ENCODE results near the gene ATXN3L. TPM values are rescaled to one million over a fixed set of nuclear protein-coding genes. Genes with fewer than 3 reads are reported as not detected.

ATXN3L gene
- total and polyA plus RNA-seq, 7 experiments from 2014 or later: not detected

GRCh38 chrX:13277539-13277938, 42.3 kb downstream of the ATXN3L start:
- Histone ChIP-seq H3K27ac (ENCODE audit: low read depth, low read length) (no peak overlapping the region), H3K36me3 (ENCODE audit: control insufficient read depth in 2 of 3, insufficient read depth in 3 of 3, low read length in 3 of 3) (no peaks in the 10 kb centered on the region), H3K9me3 (ENCODE audit: control insufficient read depth in 2 of 3, low read length in 3 of 3) (no peaks in the 10 kb centered on the region), H3K27me3 (ENCODE audit: control insufficient read depth in 2 of 2, insufficient read depth in 2 of 2, low read length in 2 of 2) (no peaks in the 10 kb centered on the region), H3K4me3 (ENCODE audit: low read length) (no peak overlapping the region), H3K4me1 (ENCODE audit: control insufficient read depth in 2 of 2, insufficient read depth in 2 of 2, low read length in 2 of 2) (no peaks in the 10 kb centered on the region)
- intact Hi-C loops (cut with micrococcal nuclease): no loop called here
- H3K27ac Mint-ChIP-seq: no peak overlapping the region
- no peaks in the 10 kb centered on the region for H3K27me3 Mint-ChIP-seq
- DNase-seq: no peak
- ATAC-seq: no peak
- H3K9me3 Mint-ChIP-seq: peaks cover 0 to 8% (median 0%) of the 10 kb centered on the region in 11 donors
- CTCF ChIA-PET: no interaction called here
- peaks cover 0 to 4% (median 0%) of the 10 kb centered on the region in 7 donors for H3K4me1 Mint-ChIP-seq
- POLR2A ChIA-PET: no interaction called here
- peaks cover 0 to 6% (median 0%) of the 10 kb centered on the region in 5 donors for H3K36me3 Mint-ChIP-seq
- H3K4me3 Mint-ChIP-seq: no peak overlapping the region

DNA sequence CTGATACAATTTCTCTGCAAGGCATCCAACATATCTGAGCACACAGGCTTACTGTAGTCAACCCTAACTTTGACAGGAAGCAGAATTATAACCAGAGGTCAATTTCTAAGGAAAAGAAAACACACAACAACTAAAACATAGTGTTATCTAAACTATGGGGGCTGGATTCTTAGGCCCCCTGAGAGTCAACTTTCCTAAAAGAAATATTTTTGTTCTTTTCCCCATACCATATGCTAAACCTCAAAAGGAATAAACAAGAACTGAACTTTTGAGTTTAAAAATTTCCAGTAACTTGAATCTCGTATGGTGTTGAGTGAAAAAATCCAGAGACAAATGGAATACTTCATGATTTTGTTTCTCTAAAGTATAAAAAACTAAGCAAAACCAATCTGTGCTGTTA, 42.9 kb downstream of the ATXN3L start:
- Mint-ChIP-seq H3K4me1 (peaks cover 0 to 4% (median 0%) of the 10 kb centered on the region in 7 donors), H3K27ac (no peak overlapping the region), H3K27me3 (no peaks in the 10 kb centered on the region), H3K4me3 (no peak overlapping the region), H3K36me3 (peaks cover 0 to 3% (median 0%) of the 10 kb centered on the region in 5 donors), H3K9me3 (peaks cover 0 to 4% (median 0%) of the 10 kb centered on the region in 11 donors)
- Histone ChIP-seq H3K4me3 (ENCODE audit: low read length) (no peak overlapping the region), H3K4me1 (ENCODE audit: control insufficient read depth in 2 of 2, insufficient read depth in 2 of 2, low read length in 2 of 2) (no peaks in the 10 kb centered on the region), H3K27ac (ENCODE audit: low read depth, low read length) (no peak overlapping the region), H3K9me3 (ENCODE audit: control insufficient read depth in 2 of 3, low read length in 3 of 3) (no peaks in the 10 kb centered on the region), H3K36me3 (ENCODE audit: control insufficient read depth in 2 of 3, insufficient read depth in 3 of 3, low read length in 3 of 3) (no peaks in the 10 kb centered on the region), H3K27me3 (ENCODE audit: control insufficient read depth in 2 of 2, insufficient read depth in 2 of 2, low read length in 2 of 2) (no peaks in the 10 kb centered on the region)
- ChIA-PET POLR2A (no interaction called here), CTCF (no interaction called here)
- intact Hi-C loops (cut with micrococcal nuclease): no loop called here
- ATAC-seq: no peak
- no peak for DNase-seq

DNA sequence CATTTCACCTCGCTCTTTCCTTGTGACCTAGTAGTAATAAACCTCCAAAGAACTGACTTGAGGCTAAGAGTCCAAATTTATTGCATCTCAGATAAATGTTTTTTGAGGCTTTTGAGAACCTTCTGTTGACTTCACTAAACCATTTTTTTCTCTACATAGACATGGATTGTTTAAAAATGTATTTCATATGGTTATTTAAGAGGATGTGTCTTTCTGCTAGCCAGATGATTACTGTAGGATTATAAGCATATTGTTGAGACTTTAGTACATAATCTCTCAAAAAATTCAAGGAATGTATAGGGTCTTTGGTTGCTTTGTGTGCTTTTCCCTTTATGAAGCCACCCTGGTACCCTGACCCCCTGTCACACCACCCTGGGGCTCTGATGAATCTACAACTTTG, 44.8 kb downstream of the ATXN3L start:
- POLR2A ChIA-PET: no interaction called here
- no peak overlapping the region for H3K27ac Mint-ChIP-seq
- no peaks in the 10 kb centered on the region for H3K27me3 Mint-ChIP-seq
- CTCF ChIA-PET: no interaction called here
- no peak overlapping the region for H3K4me3 Mint-ChIP-seq
- peaks cover 0 to 1% (median 0%) of the 10 kb centered on the region in 5 donors for H3K36me3 Mint-ChIP-seq
- no peaks in the 10 kb centered on the region for H3K9me3 ChIP-seq (ENCODE audit: control insufficient read depth in 2 of 3, low read length in 3 of 3)
- H3K36me3 ChIP-seq (ENCODE audit: control insufficient read depth in 2 of 3, insufficient read depth in 3 of 3, low read length in 3 of 3): no peaks in the 10 kb centered on the region
- H3K4me3 ChIP-seq (ENCODE audit: low read length): no peak overlapping the region
- H3K27me3 ChIP-seq (ENCODE audit: control insufficient read depth in 2 of 2, insufficient read depth in 2 of 2, low read length in 2 of 2): no peaks in the 10 kb centered on the region
- no peak for ATAC-seq
- H3K4me1 ChIP-seq (ENCODE audit: control insufficient read depth in 2 of 2, insufficient read depth in 2 of 2, low read length in 2 of 2): no peaks in the 10 kb centered on the region
- H3K9me3 Mint-ChIP-seq: peaks cover 0 to 3% (median 0%) of the 10 kb centered on the region in 11 donors
- no peak overlapping the region for H3K27ac ChIP-seq (ENCODE audit: low read depth, low read length)
- peaks cover 0 to 4% (median 0%) of the 10 kb centered on the region in 7 donors for H3K4me1 Mint-ChIP-seq
- no peak for DNase-seq
- intact Hi-C loops (cut with micrococcal nuclease): no loop called here

- Histone ChIP-seq H3K27ac (ENCODE audit: low read depth, low read length) (no peak overlapping the region), H3K4me1 (ENCODE audit: control insufficient read depth in 2 of 2, insufficient read depth in 2 of 2, low read length in 2 of 2) (no peaks in the 10 kb centered on the region), H3K9me3 (ENCODE audit: control insufficient read depth in 2 of 3, low read length in 3 of 3) (no peaks in the 10 kb centered on the region), H3K36me3 (ENCODE audit: control insufficient read depth in 2 of 3, insufficient read depth in 3 of 3, low read length in 3 of 3) (no peaks in the 10 kb centered on the region), H3K27me3 (ENCODE audit: control insufficient read depth in 2 of 2, insufficient read depth in 2 of 2, low read length in 2 of 2) (no peaks in the 10 kb centered on the region), H3K4me3 (ENCODE audit: low read length) (no peak overlapping the region)
- H3K4me3 Mint-ChIP-seq: no peak overlapping the region
- ChIA-PET POLR2A (no interaction called here), CTCF (no interaction called here)
- peaks cover 0 to 1% (median 0%) of the 10 kb centered on the region in 5 donors for H3K36me3 Mint-ChIP-seq
- no peak overlapping the region for H3K27ac Mint-ChIP-seq
- peaks cover 0 to 3% (median 0%) of the 10 kb centered on the region in 11 donors for H3K9me3 Mint-ChIP-seq
- no peaks in the 10 kb centered on the region for H3K27me3 Mint-ChIP-seq
- intact Hi-C loops (cut with micrococcal nuclease): no loop called here
- peaks cover 0 to 4% (median 0%) of the 10 kb centered on the region in 7 donors for H3K4me1 Mint-ChIP-seq
- DNase-seq: no peak
- ATAC-seq: no peak
Measured at GRCh38 chrX:13272426-13272825, 47.4 kb downstream of the ATXN3L start.

DNA sequence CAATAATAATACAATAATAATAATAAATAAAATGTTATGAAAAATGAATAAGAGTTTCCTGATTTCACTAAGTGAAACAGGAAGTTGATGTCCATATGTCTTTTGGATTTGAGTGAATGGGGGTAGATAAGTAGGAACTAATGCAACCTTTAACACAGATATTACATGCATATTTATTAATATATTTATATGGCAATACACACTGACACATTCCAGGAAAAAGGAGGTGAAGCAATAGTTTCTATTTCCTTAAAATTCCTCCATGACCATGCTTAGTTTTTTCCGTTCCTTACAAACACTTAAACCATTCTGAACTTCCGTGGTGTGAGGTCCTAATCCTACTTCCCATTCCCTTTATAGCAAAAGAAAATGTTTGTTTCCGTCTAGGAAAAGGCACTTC, 48.3 kb downstream of the ATXN3L start:
- no peak overlapping the region for H3K27ac ChIP-seq (ENCODE audit: low read depth, low read length)
- H3K4me3 ChIP-seq (ENCODE audit: low read length): no peak overlapping the region
- Mint-ChIP-seq H3K4me1 (peaks cover 0 to 3% (median 0%) of the 10 kb centered on the region in 7 donors), H3K9me3 (peaks cover 0 to 3% (median 0%) of the 10 kb centered on the region in 11 donors), H3K27ac (no peak overlapping the region), H3K4me3 (no peak overlapping the region), H3K36me3 (peaks cover 0 to 1% (median 0%) of the 10 kb centered on the region in 5 donors), H3K27me3 (no peaks in the 10 kb centered on the region)
- no peak for ATAC-seq
- no peaks in the 10 kb centered on the region for H3K36me3 ChIP-seq (ENCODE audit: control insufficient read depth in 2 of 3, insufficient read depth in 3 of 3, low read length in 3 of 3)
- ChIA-PET CTCF (no interaction called here), POLR2A (no interaction called here)
- intact Hi-C loops (cut with micrococcal nuclease): no loop called here
- no peaks in the 10 kb centered on the region for H3K27me3 ChIP-seq (ENCODE audit: control insufficient read depth in 2 of 2, insufficient read depth in 2 of 2, low read length in 2 of 2)
- no peaks in the 10 kb centered on the region for H3K9me3 ChIP-seq (ENCODE audit: control insufficient read depth in 2 of 3, low read length in 3 of 3)
- H3K4me1 ChIP-seq (ENCODE audit: control insufficient read depth in 2 of 2, insufficient read depth in 2 of 2, low read length in 2 of 2): no peaks in the 10 kb centered on the region
- DNase-seq: no peak

GRCh38 chrX:13270360-13270759, 49.5 kb downstream of the ATXN3L start:
- CTCF ChIA-PET: no interaction called here
- no peaks in the 10 kb centered on the region for H3K27me3 Mint-ChIP-seq
- Histone ChIP-seq H3K36me3 (ENCODE audit: control insufficient read depth in 2 of 3, insufficient read depth in 3 of 3, low read length in 3 of 3) (no peaks in the 10 kb centered on the region), H3K27me3 (ENCODE audit: control insufficient read depth in 2 of 2, insufficient read depth in 2 of 2, low read length in 2 of 2) (no peaks in the 10 kb centered on the region), H3K9me3 (ENCODE audit: control insufficient read depth in 2 of 3, low read length in 3 of 3) (no peaks in the 10 kb centered on the region), H3K27ac (ENCODE audit: low read depth, low read length) (no peak overlapping the region), H3K4me1 (ENCODE audit: control insufficient read depth in 2 of 2, insufficient read depth in 2 of 2, low read length in 2 of 2) (no peaks in the 10 kb centered on the region), H3K4me3 (ENCODE audit: low read length) (no peak overlapping the region)
- no peak overlapping the region for H3K4me3 Mint-ChIP-seq
- no peaks in the 10 kb centered on the region for H3K36me3 Mint-ChIP-seq
- no peak for ATAC-seq
- no peak for DNase-seq
- POLR2A ChIA-PET: no interaction called here
- intact Hi-C loops (cut with micrococcal nuclease): no loop called here
- H3K27ac Mint-ChIP-seq: no peak overlapping the region
- no peaks in the 10 kb centered on the region for H3K9me3 Mint-ChIP-seq
- no peaks in the 10 kb centered on the region for H3K4me1 Mint-ChIP-seq

DNA sequence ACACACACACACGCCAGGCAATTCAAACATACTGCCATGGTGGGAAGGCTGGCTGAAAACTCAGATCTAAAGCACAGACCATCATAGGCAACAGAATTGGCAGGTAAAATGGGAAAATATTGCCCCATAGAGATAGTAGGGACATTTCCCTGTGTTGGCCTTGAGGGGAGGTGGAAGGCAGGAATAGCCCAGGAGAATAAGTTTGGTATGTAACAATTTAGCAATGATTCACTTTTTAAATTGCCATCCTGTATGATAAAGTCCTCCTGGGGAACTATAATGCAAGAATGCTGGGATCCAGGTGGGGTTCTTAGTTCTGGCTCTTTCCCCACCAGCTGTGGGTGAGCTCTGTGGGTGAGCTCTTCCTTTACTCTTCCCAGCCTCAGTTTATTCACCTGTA, 51.0 kb downstream of the ATXN3L start:
- intact Hi-C loops (cut with micrococcal nuclease): loop anchor here in 1 of 2 donors (5.0 kb wide), 1 partner anchor 62 kb away; no protein-coding TSS in a partner anchor
- no peaks in the 10 kb centered on the region for H3K36me3 Mint-ChIP-seq
- H3K4me1 ChIP-seq (ENCODE audit: control insufficient read depth in 2 of 2, insufficient read depth in 2 of 2, low read length in 2 of 2): no peaks in the 10 kb centered on the region

More for the DNA sequence above, 51.0 kb downstream of the ATXN3L start:
- CTCF ChIA-PET: no interaction called here
- H3K27ac ChIP-seq (ENCODE audit: low read depth, low read length): no peak overlapping the region
- no peak overlapping the region for H3K4me3 Mint-ChIP-seq
- H3K9me3 ChIP-seq (ENCODE audit: control insufficient read depth in 2 of 3, low read length in 3 of 3): no peaks in the 10 kb centered on the region
- H3K4me1 Mint-ChIP-seq: no peaks in the 10 kb centered on the region
- POLR2A ChIA-PET: no interaction called here
- no peaks in the 10 kb centered on the region for H3K9me3 Mint-ChIP-seq
- no peaks in the 10 kb centered on the region for H3K27me3 Mint-ChIP-seq
- DNase-seq: no peak
- no peak overlapping the region for H3K4me3 ChIP-seq (ENCODE audit: low read length)
- ATAC-seq: no peak
- H3K36me3 ChIP-seq (ENCODE audit: control insufficient read depth in 2 of 3, insufficient read depth in 3 of 3, low read length in 3 of 3): no peaks in the 10 kb centered on the region
- H3K27me3 ChIP-seq (ENCODE audit: control insufficient read depth in 2 of 2, insufficient read depth in 2 of 2, low read length in 2 of 2): no peaks in the 10 kb centered on the region
- H3K27ac Mint-ChIP-seq: no peak overlapping the region
